Melanocyte of skin (primary cell): Measurements from ENCODE around the gene TGDS. TPM values are rescaled to one million over a fixed set of nuclear protein-coding genes. Genes with fewer than 3 reads are reported as not detected.

Experiments
- total RNA-seq, 2 donors: library from RNA; depleted of rRNA; stranded (reverse); fragments of >200 nt; gene quantifications; 2 replicates each; pipeline ENCODE4 v1.2.3, GENCODE V29; 2012

The TGDS gene
- 10 to 100 TPM; 25.5 to 38.6 TPM for total RNA-seq

DNA sequence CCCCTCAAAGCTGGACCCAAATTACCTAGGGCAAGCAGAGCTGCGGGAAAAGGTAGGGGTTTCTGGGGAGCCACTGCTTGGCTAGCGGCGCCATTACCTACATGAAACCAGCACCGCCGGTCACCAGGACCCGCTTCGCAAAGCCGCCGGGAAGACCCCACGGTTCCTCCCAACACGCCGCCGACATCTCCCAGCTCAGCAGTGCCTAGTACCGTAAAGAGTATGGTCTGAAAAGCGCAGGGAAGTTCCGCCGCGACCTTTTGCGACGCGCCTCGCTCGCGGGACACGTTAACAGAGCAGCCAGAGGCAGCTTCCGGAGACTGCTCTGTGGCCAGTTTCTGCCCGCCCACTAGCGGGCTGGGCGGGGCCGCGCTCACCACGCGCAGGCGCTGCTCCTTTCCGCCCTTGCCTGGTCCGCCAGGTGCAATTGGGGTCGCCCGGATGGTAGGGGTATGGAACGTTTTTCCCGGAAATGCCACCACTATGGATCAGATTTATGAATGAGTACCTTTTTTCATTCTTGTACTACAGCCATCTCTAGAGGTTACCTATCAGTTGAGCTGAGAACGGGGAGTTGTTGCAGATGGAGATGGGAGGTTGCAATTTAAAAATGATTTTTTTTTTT is at the start of gene TGDS:
Gene TGDS (minus strand): TSS at position 203 of the 625 bp plus-strand sequence. CDS start 16 bp downstream, at position 187.

DNA sequence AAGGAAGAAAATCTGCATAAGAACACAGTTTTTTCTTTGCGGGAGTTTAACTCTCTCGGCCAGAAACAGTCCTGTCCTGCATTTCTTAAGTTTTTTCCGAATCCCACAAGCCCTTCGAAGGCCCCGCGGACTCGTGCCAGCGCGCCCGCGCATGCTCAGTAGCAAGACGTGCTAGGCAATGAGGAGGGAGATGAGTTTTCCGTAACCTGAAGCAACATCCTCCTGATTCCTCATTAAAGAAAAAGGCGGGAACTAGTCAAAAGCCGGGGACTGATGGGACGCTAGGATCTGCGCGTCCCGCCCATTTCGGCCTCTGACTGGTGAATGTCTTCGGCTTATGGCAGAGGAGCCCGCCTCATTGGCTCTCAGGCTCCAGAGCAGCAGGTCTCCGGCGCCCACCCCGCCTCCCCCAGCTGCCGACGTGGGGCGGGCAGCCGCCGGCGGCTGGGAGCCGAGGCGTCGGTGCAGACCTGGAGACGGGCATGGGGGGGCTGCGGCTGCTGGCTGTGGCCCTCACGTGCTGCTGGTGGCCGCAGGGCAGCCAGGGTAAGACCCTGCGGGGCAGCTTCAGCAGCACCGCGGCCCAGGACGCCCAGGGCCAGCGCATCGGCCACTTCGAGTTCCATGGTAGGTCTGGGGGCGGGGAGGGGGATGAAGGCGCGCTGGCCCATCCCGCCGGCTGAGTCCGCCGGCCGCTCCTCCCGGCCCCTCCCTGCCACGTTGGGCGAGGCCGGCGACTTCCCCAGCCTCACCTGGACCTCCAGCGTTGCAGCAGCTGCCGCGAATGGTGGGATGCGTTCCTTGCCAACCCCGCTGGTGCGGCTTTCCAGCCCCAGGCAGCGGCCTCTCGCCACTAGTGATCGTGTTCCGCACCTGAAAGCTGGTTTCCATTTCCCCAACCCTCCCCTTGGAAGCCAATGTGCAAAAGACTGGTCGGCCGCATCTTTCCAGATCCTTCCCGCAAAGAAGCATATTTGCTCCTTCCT is 5.8 kb upstream of the TGDS start, which contains the start of gene GPR180:
Gene GPR180 (plus strand): TSS at position 412 of the 986 bp plus-strand sequence. CDS start 71 bp downstream, at position 483.

Other genes starting within 250 kb of the TGDS start
- gene DCT, start 116.5 kb downstream of the TGDS start, total RNA-seq, result 1,000 to 10,000 TPM; 1,297 to 2,161 TPM
- gene GPR180, start 5.7 kb upstream of the TGDS start, total RNA-seq, result 10 to 100 TPM; 18.9 to 30.0 TPM
- not detected for gene SOX21, start 116.4 kb upstream of the TGDS start, total RNA-seq